ENCODE results near the gene TMEM161A. TPM values are rescaled to one million over a fixed set of nuclear protein-coding genes. Genes with fewer than 3 reads are reported as not detected.
"Not testable (repeated sequence)": the region's sequence is repeated elsewhere in the genome, so short reads cannot be mapped to it uniquely, and the experiment has no call there.

The TMEM161A gene
- total RNA-seq, 6 experiments from 2014 or later: 20.2 to 29.4 (median 22.2) TPM

DNA sequence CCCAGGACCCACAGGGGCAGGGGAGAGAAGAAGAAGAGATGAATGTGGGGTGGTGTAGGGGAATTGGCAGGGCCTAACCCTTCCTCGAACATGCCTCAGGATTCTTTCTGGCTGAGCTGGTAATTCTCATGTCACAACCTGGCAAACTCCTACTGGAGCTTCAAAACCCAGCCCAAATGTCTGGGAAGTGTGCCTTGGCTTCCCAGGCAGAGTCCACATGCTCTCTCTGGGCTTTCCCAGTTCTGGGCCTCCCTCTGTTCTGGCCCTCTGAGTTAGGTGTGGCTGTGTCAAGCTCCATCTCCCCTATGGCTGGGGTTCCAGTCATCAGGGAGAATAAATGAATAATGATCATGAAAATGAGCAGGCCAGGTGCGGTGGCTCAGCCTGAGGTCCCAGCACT, 11.2 kb upstream of the TMEM161A start:
- Histone ChIP-seq H3K4me1 (no peaks in the 10 kb centered on the region), H3K27ac (no peak overlapping the region), H3K4me3 (no peak overlapping the region), H3K27me3 (no peaks in the 10 kb centered on the region), H3K36me3 (no peaks in the 10 kb centered on the region), H3K9me3 (no peaks in the 10 kb centered on the region)
- intact Hi-C loops (cut with DNase I): no loop called here
- no peak for DNase-seq
- WGBS (ENCODE audit: insufficient coverage, low coverage, low lambda C conversion rate, missing lambda C conversion rate): 75% methylated on average over 1 of the region's 2 CpGs
- no peak for ATAC-seq
- TF ChIP-seq POLR2A (IDR thresholded peaks at IDR 0.05): no peak
- TF ChIP-seq, protein P1, sequence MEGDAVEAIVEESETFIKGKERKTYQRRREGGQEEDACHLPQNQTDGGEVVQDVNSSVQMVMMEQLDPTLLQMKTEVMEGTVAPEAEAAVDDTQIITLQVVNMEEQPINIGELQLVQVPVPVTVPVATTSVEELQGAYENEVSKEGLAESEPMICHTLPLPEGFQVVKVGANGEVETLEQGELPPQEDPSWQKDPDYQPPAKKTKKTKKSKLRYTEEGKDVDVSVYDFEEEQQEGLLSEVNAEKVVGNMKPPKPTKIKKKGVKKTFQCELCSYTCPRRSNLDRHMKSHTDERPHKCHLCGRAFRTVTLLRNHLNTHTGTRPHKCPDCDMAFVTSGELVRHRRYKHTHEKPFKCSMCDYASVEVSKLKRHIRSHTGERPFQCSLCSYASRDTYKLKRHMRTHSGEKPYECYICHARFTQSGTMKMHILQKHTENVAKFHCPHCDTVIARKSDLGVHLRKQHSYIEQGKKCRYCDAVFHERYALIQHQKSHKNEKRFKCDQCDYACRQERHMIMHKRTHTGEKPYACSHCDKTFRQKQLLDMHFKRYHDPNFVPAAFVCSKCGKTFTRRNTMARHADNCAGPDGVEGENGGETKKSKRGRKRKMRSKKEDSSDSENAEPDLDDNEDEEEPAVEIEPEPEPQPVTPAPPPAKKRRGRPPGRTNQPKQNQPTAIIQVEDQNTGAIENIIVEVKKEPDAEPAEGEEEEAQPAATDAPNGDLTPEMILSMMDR (IDR thresholded peaks at IDR 0.05): no peak

GRCh38 chr19:19148504-19148903, 10.2 kb upstream of the TMEM161A start:
- ATAC-seq; H3K9me3 ChIP-seq; H3K27me3 ChIP-seq; H3K36me3 ChIP-seq; H3K4me3 ChIP-seq; DNase-seq; intact Hi-C loops (cut with DNase I); H3K27ac ChIP-seq; H3K4me1 ChIP-seq: not testable (repeated sequence)
- WGBS (ENCODE audit: insufficient coverage, low coverage, low lambda C conversion rate, missing lambda C conversion rate): 86% methylated on average over 6 of the region's 8 CpGs

DNA sequence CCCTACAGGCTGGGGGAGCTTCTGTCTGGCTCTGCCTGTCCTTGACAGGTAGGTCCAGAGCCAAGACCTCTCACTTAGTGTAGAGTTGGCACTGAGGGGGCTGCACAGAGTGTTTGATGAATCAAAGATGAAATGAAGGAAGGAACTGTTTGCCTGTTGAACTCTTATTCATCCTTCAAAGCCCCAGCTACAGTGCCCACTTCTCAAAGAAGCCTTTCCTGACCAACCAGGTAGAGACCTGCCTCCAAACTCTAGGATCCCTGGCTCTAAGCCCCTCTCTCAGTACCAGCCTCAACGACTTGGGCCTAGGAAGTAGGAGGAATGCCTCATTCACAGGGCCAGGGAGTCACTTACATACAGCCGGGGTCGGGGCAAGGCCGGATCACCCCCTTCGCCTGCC, 9.1 kb upstream of the TMEM161A start:
- H3K4me3 ChIP-seq: no peak overlapping the region
- H3K4me1 ChIP-seq: no peaks in the 10 kb centered on the region
- intact Hi-C loops (cut with DNase I): no loop called here
- no peaks in the 10 kb centered on the region for H3K9me3 ChIP-seq
- H3K36me3 ChIP-seq: no peaks in the 10 kb centered on the region
- no peak for TF ChIP-seq POLR2A (IDR thresholded peaks at IDR 0.05)
- TF ChIP-seq, protein P1 (IDR thresholded peaks at IDR 0.05): no peak
- H3K27me3 ChIP-seq: no peaks in the 10 kb centered on the region
- WGBS (ENCODE audit: insufficient coverage, low coverage, low lambda C conversion rate, missing lambda C conversion rate): no CpG with 5 or more reads among the region's 5 CpGs
- no peak for ATAC-seq
- DNase-seq: no peak
- H3K27ac ChIP-seq: no peak overlapping the region

- H3K36me3 ChIP-seq: no peaks in the 10 kb centered on the region
- no peaks in the 10 kb centered on the region for H3K9me3 ChIP-seq
- H3K4me3 ChIP-seq: no peak overlapping the region
- H3K27ac ChIP-seq: no peak overlapping the region
- 76% methylated on average over 3 of the region's 7 CpGs for WGBS (ENCODE audit: insufficient coverage, low coverage, low lambda C conversion rate, missing lambda C conversion rate)
- DNase-seq (no peak), ATAC-seq (no peak)
- intact Hi-C loops (cut with DNase I): no loop called here
- no peaks in the 10 kb centered on the region for H3K4me1 ChIP-seq
- no peaks in the 10 kb centered on the region for H3K27me3 ChIP-seq
- TF ChIP-seq, protein P1 (IDR thresholded peaks at IDR 0.05): no peak
- no peak for TF ChIP-seq POLR2A (IDR thresholded peaks at IDR 0.05)
Observed at GRCh38 chr19:19146865-19147264, 8.6 kb upstream of the TMEM161A start.

DNA sequence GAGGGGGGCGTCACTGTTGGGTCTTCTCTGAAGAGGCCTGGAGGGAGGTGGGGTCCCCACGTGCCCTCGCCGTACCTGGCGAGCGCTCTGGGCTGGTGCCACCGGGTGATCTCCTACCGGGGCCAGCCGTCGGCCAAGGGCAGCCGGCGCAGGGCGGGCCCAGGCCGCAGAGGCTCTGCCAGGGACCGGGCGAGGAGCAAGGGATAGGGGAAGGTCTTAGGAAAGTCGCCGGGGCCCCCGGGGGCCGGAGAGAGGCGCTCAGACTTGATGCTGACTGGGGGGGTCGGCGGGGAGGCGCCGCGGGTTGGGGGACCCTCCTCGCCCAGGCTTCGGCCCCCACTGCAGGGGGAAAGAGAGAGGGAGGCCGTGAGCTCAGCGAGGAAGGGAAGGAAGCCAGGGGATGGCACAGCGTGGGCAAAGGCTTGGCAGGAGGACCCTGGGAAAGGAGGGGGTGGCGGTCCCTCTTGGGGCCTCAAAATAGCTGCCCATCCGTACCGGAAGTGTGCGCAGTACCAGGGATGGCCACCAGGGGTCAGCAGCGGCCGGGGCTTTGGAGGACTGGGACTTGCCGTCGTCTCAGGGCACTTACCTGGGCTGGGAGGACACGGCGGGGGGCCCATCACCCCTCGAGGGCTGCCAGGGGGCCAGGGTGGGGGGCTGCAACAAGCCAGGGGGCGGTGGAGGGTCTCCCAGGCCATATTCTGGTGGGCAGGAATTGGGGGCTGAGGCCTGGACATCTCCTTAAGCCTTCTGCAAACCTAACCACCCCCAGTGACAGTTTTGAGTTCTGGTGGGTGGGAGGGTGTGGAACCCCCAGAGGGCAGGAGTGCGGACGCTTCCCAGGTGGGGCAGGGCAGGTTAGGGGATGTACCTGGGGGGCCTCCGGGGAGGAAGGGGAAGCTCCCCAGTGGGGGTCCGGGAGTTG, 7.7 kb upstream of the TMEM161A start:
- Histone ChIP-seq H3K9me3 (no peaks in the 10 kb centered on the region), H3K36me3 (no peaks in the 10 kb centered on the region), H3K27ac (no peak overlapping the region), H3K4me3 (no peak overlapping the region), H3K27me3 (no peaks in the 10 kb centered on the region), H3K4me1 (no peaks in the 10 kb centered on the region)
- intact Hi-C loops (cut with DNase I): no loop called here
- peak; percentile 75 to 88 (median 85) for ATAC-seq
- 20% methylated on average over 3 of the region's 47 CpGs for WGBS (ENCODE audit: insufficient coverage, low coverage, low lambda C conversion rate, missing lambda C conversion rate)
- TF ChIP-seq POLR2A (IDR thresholded peaks at IDR 0.05): no peak
- TF ChIP-seq, protein P1 (IDR thresholded peaks at IDR 0.05): peak; percentile 81 to 96 (median 86)
- peak; percentile 75 to 82 (median 79) for DNase-seq
